ENCODE measurements around the gene ATP5ME.
"Not testable (repeated sequence)": the region's sequence is repeated elsewhere in the genome, so short reads cannot be mapped to it uniquely, and the experiment has no call there.

Gene ATP5ME

DNA sequence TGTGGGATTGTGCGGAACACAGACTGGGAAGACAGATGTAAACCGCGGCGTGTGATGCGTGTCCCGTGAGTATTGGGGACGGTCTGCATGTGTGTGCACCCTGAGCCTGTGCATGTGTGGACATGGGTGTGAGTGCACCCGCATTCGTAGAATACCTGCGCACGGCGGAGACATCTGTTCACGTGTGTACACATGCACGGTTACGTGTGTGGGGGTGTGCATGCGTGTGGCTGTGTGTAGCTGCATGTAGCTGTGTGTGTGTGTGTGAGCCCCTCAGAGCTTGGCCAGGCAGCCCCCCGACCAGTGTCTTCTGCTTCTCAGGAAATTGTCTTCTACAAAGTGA, 19.6 kb downstream of the ATP5ME start:
- no peak for DNase-seq (ENCODE audit: low read depth)

DNA sequence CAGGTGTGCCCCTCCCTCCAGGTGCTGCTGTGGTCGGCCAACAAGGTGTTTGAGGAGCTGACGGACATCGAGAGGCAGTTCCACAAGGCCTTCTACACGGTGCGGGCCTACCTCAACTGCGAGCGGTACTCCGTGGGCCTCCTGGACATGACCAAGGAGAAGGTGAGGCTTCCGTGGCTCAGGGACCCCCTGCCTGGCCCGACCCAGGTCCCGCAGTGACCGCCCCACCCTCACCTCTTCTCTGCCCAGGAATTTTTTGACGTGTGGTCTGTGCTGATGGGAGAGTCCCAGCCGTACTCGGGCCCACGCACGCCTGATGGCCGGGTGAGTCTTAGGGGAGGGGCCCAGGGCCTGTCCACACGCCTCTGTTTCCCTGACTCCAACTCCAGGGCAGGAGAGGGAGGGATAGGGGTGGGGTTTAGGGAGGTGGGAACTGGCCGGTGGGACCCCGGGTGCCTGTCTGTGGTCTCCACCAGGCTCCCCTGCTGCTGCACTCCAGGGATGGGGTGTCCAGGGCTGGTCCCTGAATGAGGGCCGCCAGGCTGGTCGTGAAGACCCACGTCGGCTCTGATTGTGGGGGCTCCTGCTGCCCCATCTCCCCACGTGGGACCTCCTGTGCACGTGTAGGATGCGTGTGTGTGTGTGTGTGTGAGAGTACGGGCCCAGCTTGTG, 20.1 kb downstream of the ATP5ME start:
- no peak for DNase-seq (ENCODE audit: low read depth)

DNA sequence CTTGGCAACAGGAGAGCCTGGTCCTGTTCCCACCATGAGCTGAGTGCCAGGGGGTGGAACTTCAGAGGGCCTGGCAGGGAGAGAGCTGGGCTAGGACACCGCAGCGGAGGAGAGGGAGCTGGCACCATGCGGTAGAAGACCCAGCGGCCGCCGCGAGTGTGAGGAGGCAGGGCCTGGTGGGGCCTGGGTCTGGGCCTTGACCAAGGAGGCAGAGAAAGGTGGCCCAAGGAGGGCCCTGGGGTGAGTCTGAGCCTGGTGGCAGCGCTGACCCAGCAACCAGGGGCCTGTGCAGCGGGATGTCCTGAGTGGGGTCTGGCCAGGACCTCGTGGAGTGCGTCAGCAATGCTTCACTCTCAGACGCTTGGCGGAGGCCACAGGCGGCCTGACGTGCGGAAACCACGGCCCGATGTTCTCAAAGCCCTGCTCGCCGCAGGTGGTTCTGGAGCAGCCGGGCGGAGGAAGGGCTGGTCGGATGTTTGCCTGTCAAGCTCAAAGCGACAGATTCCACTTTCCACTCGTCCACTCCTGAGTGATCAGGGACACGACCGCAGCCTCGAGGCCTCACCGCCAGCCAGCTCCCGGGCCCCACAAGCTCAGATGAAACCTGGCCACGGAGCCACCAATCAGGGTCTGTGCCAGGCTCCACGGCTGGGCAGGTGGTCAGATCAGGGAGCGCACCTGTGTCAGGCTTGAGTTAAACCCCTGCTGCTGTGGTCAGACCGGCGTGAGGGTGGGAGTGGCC, 20.8 kb downstream of the ATP5ME start:
- no peak for DNase-seq (ENCODE audit: low read depth)

DNA sequence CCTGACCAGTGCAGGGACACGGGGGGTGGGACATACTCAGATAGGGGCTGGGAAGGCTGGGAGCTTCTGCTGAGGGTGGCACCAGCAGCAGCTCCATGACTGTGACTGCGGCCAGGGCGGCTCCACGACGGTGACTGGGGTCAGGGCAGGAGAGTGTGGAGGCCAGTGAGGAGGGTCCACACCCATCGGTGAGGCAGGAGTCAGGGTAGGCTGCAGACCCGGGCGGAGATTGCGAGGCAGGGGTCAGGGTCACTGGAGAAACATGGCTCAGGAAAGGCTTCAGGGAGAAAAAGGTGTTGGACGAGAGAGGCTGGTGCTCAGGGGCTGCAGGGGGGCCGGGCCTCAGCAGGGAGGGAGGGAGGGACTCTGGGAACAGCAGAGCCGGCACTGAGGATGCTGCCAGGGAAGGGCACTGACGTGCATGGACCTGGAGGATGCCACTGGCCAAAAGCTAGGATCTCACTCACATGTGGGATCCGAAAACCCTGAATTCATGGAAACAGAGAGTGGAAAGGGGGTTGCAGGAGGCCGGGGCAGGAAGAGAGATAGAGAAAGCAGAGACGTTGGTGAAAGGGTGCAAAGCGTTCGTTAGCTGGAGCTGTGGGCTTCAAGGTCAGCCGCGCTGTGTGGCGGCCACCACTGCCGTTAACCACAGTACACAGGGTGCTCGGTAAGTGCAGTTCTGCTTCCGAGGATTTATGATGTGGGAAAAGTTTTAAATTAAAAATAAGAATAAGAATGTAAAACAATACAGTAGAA, 22.0 kb downstream of the ATP5ME start:
- DNase-seq (ENCODE audit: low read depth), result no peak

DNA sequence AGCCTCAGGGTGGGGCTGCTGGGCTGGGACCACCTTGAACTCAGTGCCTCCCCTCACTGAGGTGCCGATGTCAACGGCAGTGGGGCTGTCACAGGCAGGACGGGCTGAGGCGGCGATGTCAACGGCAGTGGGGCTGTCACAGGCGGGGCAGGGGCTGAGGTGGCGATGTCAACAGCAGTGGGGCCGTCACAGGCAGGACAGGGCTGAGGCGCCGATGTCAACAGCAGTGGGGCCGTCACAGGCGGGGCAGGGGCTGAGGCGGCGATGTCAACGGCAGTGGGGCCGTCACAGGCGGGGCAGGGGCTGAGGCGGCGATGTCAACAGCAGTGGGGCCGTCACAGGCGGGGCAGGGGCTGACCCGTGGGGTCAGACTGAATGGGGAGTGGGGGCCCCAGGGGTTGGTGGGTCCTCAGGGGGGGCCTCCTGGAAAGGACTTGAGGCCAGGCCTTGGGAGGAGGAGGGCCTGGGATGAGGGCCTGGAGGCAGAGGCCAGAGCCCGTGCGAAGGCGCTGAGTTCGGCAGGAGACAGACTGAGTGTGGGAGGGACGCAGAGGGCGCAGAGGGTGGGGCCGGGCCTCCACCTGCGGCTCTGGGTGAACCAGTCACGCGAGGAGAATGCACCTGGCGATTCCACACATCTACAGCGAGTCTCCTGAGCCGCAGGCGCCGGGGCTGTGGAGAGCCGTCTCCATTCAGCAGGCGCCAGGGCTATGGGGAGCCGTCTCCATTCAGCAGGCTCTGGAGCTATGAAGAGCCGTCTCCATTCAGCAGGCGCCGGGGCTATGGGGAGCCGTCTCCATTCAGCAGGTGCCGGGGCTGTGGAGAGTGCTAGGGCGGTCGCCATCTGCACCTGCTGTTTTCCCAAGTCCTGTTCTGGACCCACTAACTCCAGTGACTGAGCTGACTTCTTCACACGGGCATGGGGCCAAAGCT, 22.9 kb downstream of the ATP5ME start:
- no peak for DNase-seq (ENCODE audit: low read depth)

DNA sequence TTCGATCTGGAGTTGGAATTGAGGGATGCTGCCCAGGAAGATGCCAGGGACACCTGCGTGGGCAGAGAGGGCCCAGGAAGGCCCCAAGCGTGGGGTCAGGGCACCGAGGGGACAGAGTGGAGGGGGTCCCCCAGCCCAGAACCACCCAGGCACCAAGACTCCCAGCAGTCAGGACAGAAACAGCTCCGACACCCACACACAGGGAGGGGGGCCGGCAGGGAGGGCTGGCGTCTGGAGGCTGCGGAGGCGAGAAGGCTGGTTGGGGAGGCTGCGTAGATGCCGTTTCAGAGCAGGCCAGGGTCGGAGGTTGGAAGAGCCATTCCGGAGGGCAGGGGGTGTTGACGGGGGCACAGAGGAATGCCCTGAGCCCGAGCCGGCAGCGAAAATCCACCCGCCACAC, 23.6 kb downstream of the ATP5ME start:
- no peak for DNase-seq (ENCODE audit: low read depth)

DNA sequence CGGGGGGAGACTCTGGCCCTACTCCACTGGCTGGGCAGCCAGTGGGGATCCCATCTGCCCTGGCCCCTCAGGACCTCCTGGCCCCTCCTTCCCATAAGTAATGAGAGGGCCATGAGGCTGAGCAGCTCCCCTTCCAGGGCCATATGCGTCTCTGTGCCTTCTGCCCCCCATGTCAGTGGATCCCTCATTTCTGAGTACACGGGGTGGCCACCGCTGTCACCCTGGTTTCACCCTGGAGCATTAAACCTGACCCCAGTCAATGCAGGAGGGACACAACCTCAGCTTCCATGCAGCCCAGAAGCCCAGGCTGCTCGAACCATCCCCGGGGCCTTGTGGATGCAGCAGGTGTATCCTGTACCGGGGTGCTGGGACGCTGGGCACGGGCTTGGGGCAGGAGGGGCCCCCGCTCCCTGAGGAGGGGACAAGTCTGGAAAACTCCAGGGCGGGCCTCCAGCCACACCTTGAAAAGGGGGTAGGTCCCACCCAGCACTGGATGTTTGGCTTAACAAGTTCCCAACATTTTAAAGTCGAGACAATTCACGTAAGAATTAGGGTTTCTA, 24.2 kb downstream of the ATP5ME start:
- DNase-seq (ENCODE audit: low read depth), result no peak

DNA sequence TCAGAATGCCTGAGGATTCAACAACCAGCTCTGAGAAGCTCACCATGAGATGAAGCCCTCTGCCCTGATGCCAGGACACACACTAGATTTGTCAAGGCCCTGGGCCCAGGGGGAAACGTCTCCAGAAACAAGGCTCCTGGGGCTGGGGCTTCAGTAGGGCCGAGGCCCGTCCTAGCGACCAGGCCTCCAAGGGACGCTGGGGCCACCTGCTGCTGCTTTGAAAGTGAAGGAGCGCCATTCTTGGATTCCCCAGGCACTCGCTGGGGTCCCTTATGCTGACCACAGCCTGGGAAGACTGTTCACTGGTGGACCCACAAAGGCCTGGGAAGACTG, 24.8 kb downstream of the ATP5ME start:
- no peak for DNase-seq (ENCODE audit: low read depth)

DNA sequence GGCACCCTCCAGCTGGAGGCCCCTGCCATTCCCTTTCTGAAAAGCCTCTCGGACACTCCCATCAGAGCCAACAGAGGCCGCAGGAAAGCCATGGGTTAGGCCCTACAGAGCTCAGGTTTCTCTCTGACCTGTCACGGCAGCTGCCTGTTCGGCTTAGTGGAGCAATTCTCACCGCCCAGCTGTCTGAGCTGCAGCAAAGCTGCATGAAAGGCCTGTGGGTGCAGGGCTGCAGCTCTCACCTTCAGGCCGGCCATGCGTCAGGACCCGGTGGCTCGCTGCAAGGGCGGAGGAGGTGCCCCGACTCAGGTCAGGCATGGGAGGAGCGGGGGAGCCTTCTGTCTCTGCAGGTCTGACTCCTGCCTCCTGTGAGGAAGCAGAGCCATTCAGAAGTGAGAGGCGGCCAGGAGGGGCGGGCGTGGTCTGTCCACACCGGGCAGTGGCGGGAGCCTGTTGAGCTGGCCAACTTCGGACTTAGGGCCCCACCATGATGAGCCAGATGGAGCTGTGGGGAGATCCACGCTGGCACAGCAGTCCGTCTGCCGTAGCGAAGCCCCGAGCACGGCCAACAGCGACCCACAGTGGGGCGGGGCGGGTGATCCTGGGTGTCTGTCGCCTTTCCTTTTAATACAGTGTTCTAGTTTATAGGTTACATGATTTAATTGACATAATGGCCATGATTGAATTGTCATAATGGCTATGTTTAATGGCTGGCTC, 25.3 kb downstream of the ATP5ME start:
- DNase-seq (ENCODE audit: low read depth), result no peak

DNA sequence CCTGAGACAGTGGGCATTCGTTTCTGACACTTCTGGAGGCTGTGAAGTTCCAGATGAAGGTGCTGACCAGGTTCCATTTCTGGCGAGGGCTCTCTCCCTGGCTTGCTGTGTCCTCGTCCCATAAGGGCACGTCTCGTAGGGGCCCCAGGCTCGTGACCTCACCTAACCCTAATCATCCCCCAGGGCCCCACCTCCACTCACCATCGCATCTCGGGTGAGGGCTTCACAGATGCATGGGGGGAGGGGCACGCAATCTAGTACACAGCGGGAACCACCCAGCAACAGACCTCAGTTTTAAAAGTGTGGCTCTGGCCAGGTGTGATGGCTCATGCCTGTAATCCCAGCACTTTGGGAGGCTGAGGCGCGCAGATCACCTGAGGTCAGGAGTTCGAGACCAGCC, 26.6 kb downstream of the ATP5ME start:
- no peak for DNase-seq (ENCODE audit: low read depth)

DNA sequence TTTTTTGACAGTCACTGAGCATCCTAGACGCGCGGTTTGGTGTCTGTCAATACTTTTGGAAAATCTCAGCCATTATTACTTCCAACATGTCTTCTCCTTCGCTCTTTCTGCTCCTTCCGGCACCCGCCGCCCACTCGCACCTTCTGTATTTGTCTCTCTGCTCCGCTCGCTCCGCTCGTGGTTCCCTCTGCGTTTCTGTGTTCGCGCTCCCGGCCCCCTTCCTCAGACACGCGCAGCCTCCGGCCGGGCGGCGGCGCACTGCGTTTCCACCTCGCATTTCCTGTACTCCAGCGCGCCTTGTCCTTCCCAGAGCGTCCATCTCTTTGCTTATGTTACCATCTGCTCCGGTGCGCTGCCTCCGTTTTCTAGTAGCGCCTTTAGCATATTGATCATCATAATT, 27.6 kb downstream of the ATP5ME start:
- no peak for DNase-seq (ENCODE audit: low read depth)

DNA sequence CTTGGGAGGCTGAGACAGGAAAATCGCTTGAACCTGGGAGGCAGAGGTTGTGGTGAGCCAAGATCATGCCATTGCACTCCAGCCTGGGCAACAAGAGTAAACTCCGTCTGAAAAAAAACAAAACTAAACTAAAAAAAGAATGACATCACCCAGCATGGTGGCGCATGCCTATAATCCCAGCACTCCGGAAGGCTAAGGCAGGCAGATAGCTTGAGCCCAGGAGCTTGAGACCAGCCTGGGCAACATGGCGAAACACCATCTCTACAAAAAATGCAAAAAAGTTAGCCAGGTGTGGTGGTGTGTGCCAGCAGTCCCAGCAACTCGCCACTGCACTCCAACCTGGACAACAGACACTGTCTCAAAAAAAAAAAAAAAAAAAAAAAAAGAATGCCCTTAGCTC, 31.7 kb downstream of the ATP5ME start:
- DNase-seq (ENCODE audit: low read depth), result not testable (repeated sequence)

DNA sequence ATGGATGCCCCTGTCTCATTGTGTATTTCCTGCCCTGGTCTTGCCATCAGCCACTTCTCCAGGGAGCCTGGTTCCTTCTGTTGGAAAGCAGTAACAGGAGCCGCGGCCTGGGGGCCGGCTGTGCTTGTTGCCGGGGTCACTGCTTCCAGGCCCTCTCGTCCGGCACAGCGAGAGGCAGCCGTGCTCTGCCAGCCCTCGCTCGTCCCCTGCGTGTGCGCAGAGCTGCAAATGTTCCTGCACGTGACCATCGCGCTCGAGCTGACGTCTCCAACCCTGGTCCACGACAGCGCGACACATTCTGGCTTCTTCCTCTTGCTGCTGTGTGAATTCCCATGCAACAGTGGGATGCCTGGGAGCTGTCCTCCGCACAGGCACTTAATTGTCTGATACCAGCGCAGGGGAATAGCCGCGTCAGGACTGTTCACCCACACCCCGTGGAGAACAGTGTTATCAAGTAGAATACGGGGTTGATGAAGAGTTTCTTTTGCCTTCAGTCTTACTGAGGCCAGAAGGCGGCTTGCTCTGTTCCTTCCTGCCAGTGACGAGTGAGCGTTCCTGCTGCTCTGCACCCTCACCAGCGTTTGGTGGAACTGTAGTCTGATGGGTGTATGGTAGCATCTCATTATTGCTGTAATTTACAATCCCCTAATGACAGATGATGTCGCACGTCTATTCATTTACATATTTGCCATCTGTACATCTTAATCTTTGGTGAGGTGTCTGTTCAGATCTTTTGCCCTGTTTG, 36.4 kb downstream of the ATP5ME start:
- DNase-seq (ENCODE audit: low read depth), result no peak

DNA sequence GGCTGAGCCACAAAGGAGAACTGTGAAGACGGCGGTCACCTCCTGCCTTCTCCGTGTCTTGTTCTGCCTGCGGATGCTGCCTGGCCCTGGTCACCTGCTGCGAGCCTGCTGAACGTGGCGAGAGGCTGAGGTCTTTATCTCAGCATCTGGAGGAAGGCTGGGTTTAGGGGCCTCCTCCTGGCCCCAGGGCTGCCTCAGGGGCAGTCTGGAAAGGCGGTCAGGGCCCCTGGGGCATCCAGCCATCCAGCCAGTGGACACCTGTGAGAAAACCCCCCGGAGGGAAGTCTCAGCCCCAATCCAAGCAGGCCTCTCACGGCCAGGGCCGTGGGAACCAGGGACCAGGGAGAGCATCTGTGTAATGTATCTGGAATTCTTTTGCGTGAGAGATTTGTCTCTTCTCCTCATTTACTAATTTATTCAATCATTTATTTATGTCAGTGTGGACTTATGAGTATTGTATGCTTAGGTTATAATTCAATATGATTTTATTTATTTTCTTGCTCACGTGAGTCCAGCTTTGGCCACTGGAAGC, 37.4 kb downstream of the ATP5ME start:
- DNase-seq (ENCODE audit: low read depth), result no peak

DNA sequence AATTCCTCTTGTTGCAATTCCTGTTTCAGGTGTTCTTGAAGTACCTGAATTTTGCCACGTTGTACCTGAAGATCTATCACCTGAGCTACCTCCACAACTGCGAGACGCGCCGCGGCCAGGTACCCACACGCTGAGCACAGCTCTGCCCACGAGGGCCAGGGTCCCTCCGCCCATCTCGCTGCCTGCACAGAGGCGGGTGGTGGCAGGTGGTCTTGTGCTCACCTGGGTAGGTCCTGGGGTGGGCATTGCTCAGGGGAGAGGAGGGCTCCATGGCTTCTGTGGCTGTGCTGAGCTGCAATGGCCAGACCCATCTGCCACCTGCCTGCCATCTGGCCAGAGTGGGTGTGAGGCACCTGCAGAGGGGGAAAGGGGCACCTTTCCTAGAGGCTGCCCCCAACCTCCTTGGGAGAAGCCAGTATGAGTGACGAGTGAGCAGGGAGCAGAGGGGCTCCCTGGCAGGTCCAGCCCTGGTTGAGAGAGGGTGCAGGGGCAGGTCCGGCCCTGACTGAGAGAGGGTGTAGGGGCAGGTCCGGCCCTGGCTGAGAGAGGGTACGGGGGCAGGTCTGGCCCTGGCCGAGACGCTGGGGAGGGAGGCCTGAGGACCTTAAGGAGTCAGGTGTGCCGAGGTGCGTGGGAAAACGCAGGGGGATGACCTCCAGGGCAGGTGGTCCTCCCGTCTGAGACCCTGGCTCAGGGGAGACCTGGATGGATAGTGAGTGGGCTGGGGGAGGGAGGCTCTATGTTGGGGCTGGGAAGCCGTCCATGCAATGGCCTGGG, 38.0 kb downstream of the ATP5ME start:
- no peak for DNase-seq (ENCODE audit: low read depth)

DNA sequence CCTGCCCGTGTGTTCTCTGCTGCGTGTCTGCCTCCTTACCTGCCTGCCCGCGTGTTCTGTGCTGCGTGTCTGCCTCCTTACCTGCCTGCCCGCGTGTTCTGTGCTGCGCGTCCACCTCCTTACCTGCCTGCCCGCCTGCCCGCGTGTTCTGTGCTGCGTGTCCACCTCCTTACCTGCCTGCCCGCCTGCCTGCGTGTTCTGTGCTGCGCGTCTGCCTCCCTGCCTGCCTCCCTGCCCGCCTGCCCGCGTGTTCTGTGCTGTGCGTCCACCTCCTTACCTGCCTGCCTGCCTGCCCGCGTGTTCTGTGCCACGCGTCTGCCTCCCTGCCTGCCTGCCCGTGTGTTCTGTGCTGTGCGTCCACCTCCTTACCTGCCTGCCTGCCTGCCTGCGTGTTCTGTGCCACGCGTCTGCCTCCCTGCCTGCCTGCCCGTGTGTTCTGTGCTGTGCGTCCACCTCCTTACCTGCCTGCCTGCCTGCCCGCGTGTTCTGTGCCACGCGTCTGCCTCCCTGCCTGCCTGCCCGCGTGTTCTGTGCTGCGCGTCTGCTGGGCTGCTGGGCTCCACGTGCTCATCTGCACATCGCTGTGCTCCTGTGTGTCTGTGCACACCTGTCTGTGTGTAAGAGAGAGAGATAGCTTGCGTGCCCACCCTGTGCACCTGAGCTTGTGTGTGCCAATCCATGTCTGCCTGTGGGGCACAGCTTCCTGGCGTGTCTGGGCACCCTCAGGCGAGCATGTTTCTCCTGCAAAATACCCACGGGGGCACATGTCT, 38.8 kb downstream of the ATP5ME start:
- DNase-seq (ENCODE audit: low read depth), result not testable (repeated sequence)

DNA sequence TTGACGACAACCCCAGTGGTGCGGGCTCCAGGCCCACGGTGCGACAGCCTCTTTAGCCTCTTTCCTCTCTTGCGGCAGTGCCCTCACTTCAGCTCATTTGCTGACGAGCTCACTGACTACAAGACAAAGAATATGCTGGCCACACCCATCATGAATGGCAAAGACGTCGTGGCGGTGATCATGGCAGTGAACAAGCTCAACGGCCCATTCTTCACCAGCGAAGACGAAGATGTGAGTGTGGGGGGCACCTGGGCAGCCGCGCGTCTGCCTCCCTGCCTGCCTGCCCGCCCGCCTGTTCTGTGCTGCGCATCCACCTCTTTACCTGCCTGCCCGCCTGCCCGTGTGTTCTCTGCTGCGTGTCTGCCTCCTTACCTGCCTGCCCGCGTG, 39.5 kb downstream of the ATP5ME start:
- no peak for DNase-seq (ENCODE audit: low read depth)

DNA sequence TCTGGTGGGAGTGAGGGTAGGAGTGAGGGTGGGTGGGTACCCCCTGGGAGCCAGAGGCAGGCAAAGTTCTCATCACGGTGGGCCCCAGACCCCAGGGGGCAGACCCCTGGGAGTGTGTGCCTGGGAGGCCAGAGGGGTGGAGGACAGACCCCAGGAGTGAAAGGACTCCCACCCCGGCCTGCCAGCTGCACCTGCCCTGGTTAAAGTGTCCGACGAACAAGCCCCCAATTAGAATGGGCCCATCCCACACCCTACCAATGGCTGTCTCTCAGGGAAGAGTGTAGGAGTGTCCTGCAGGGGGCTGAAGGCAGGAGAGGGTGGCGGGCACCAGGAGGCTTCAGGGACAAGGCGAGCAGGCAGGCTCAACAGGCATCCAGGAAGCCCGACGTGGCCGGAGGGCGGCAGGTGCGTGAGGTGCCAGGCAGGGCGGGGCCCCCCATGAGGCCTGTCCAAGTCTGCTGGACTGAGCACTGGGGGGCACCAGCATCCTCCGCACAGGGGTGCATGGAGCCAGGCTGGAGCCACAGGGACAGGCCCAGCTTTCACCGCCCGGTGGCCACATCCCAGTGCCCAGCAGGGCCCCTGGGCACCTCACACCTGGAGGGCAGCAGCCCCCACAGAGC, 40.0 kb downstream of the ATP5ME start:
- DNase-seq (ENCODE audit: low read depth), result no peak
